Choroid plexus epithelial cell (primary cell): ENCODE measurements around the gene BSPRY.
"Not testable (repeated sequence)": the region's sequence is repeated elsewhere in the genome, so short reads cannot be mapped to it uniquely, and the experiment has no call there.

ENCODE experiments used
- DNase-seq: peaks from one replicate; pipeline ENCODE4 v3.0.0-alpha.2; 2010; ENCODE audit warnings: low read depth
- H3K4me3 ChIP-seq: 2 replicates; pipeline ENCODE4 v1.5.1; 2011; ENCODE audit warnings: low read depth, mild to moderate bottlenecking, control low read depth, low read length, moderate library complexity
- TF ChIP-seq, protein P1 (sequence below): conservative IDR thresholded peaks from 2 replicates; pipeline ENCODE4 v1.5.1; 2011; ENCODE audit warnings: low read depth, mild to moderate bottlenecking, control low read depth, inconsistent platforms, low read length, moderate library complexity

Gene BSPRY

GRCh38 chr9:113375057-113376023 lies 26.0 kb downstream of the BSPRY start:
- no peak for DNase-seq
- H3K4me3 ChIP-seq = no peak overlapping the region
- TF ChIP-seq, protein P1, sequence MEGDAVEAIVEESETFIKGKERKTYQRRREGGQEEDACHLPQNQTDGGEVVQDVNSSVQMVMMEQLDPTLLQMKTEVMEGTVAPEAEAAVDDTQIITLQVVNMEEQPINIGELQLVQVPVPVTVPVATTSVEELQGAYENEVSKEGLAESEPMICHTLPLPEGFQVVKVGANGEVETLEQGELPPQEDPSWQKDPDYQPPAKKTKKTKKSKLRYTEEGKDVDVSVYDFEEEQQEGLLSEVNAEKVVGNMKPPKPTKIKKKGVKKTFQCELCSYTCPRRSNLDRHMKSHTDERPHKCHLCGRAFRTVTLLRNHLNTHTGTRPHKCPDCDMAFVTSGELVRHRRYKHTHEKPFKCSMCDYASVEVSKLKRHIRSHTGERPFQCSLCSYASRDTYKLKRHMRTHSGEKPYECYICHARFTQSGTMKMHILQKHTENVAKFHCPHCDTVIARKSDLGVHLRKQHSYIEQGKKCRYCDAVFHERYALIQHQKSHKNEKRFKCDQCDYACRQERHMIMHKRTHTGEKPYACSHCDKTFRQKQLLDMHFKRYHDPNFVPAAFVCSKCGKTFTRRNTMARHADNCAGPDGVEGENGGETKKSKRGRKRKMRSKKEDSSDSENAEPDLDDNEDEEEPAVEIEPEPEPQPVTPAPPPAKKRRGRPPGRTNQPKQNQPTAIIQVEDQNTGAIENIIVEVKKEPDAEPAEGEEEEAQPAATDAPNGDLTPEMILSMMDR = no peak

DNA sequence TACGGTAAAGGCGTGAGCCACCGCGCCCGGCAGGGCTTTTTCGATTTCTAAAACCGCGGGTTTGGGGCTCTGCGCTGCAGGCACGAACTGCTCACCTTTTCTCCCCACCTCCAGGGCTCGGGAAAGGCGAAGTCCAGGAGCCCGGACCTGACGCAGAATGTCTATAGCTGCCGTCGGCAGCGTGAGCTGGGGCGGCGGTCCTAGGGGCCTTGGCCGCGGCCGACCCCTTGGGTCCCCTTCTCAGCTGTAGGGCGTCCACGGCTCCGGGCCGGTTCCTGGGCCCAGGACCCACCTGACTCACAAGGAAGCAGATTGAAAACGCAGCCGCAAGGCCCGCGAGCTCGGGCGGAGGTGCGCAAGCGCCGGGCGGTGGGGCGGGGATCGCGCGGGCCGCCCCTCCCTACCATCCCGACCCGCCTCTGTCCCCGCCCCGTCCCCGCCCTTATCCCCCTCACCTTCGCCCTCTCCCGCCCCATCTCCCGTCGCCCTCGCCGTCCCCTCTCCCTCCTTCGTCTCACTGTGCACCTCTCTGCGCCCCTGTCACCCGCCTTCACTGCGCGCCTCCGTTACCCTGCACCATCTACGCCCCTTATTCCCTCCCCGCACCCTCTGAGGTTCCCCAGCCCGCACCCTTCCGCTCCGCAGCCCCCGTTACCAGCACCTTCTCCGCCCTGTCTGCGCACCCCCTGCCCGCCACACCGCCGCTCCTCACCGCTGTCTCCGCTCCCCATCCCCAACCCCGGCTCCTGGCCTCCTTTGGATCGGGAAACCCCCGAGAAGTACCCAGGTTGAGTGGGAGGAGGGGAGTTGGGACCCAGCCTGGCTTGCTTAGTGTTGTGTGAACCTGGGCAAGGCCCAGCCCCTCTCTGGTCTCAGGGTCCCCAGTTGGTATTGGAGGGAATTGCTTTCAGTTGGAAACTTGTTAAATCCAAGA lies 27.6 kb downstream of the BSPRY start, which contains the start of gene HDHD3:
Gene HDHD3 (minus strand): TSS at position 353 of the 934 bp plus-strand sequence. CDS start 2,632 bp downstream, outside the sequence.
- TF ChIP-seq, protein P1 = no peak
- peak within 1 kb of the TSS; percentile 86 for H3K4me3 ChIP-seq
- DNase-seq = peak; percentile 74

DNA sequence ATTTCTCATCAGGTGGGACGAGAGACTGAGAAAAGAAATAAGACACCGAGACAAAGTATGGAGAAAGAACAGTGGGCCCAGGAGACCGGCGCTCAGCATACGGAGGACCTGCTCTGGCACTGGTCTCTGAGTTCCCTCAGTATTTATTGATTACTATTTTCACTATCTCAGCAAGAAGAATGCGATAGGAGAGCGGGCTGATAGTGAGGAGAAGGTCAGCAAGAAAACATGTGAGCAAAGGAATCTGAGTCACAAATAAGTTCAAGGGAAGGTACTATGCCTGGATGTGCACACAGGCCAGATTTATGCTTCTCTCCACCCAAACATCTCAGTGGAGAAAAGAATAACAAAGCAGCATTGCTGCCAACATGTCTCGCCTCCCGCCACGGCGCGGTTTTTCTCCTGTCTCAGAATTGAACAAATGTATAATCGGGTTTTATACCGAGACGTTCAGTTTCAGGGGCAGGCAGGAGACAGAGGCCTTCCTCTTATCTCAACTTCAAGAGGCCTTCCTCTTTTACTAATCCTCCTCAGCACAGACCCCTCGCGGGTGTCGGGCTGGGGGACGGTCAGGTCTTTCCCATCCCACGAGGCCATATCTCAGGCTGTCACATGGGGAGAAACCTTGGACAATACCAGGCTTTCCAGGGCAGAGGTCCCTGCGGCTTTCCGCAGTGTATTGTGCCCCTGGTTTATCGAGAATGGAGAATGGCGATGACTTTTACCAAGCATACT lies 29.9 kb downstream of the BSPRY start:
- not testable (repeated sequence) for DNase-seq, H3K4me3 ChIP-seq

GRCh38 chr9:113379829-113380210 lies 30.5 kb downstream of the BSPRY start:
- not testable (repeated sequence) for H3K4me3 ChIP-seq, DNase-seq

DNA sequence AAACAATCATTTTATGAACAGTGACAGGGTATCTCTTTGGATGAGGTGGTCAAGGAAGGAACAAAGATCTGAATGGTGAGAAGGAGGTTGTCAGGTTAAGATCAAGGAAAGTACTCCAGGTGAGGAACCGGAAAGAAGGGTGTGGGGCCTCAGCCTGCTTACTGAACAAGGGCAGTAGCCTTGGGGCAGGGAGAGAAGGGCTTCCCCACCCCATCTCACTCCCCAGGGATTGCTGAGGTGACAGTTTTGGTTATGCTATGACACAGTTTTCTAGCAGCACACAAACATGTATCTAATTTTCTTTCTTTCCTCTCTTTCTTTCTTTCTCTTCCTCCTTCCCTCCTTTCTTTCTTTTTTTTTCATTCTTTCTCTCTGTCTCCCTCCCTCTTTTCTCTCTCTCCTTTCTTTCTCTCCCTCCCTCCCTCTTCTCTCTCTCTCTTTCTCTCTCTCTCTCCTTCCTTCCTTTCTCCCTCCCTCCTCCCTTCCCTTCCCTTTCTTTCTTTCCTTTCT lies 31.6 kb downstream of the BSPRY start:
- no peak for DNase-seq
- H3K4me3 ChIP-seq = no peak overlapping the region
- TF ChIP-seq, protein P1 = no peak

GRCh38 chr9:113381441-113381840 lies 32.1 kb downstream of the BSPRY start:
- DNase-seq, H3K4me3 ChIP-seq: not testable (repeated sequence)

GRCh38 chr9:113381909-113382411 lies 32.6 kb downstream of the BSPRY start:
- no peak overlapping the region for H3K4me3 ChIP-seq
- no peak for DNase-seq
- TF ChIP-seq, protein P1 = no peak
